HG02759 (cell line): ENCODE results near the gene DUOX1.

ENCODE experiments used
- ATAC-seq: cut with Tn5 transposase; IDR thresholded peaks from one replicate; pipeline ENCODE4 v1.9.1; 2021; ENCODE audit warnings: mild to moderate bottlenecking, moderate library complexity; ENCODE audit not compliant: unreplicated experiment

The DUOX1 gene

GRCh38 chr15:45165536-45165935, 35.7 kb downstream of the DUOX1 start:
- ATAC-seq: no peak

GRCh38 chr15:45166834-45167630, 37.2 kb downstream of the DUOX1 start:
- peak; percentile 92 for ATAC-seq

- ATAC-seq: no peak
Observed at GRCh38 chr15:45167631-45168205, 37.9 kb downstream of the DUOX1 start.

GRCh38 chr15:45168286-45168685, 38.5 kb downstream of the DUOX1 start:
- ATAC-seq: no peak

- ATAC-seq: no peak
Observed at GRCh38 chr15:45168751-45169551, 39.2 kb downstream of the DUOX1 start.

GRCh38 chr15:45169608-45170480, 40.0 kb downstream of the DUOX1 start:
- no peak for ATAC-seq

- no peak for ATAC-seq
Observed at GRCh38 chr15:45171912-45172311, 42.1 kb downstream of the DUOX1 start.

- ATAC-seq: no peak
Observed at GRCh38 chr15:45174069-45174468, 44.3 kb downstream of the DUOX1 start.

- no peak for ATAC-seq
Observed at GRCh38 chr15:45174577-45174976, 44.8 kb downstream of the DUOX1 start.

GRCh38 chr15:45177285-45177684, 47.5 kb downstream of the DUOX1 start:
- ATAC-seq: no peak

GRCh38 chr15:45179221-45179985, 49.6 kb downstream of the DUOX1 start:
- no peak for ATAC-seq

GRCh38 chr15:45180201-45180600, 50.4 kb downstream of the DUOX1 start:
- ATAC-seq: no peak

- ATAC-seq: no peak
Observed at GRCh38 chr15:45180648-45181436, 51.0 kb downstream of the DUOX1 start.

GRCh38 chr15:45181491-45182285, 51.9 kb downstream of the DUOX1 start:
- ATAC-seq: no peak

- ATAC-seq: no peak
Observed at GRCh38 chr15:45182996-45183395, 53.2 kb downstream of the DUOX1 start.

GRCh38 chr15:45183511-45183910, 53.7 kb downstream of the DUOX1 start:
- no peak for ATAC-seq

GRCh38 chr15:45184562-45185041, 54.8 kb downstream of the DUOX1 start:
- no peak for ATAC-seq

- no peak for ATAC-seq
Observed at GRCh38 chr15:45185069-45185779, 55.4 kb downstream of the DUOX1 start.
